Measurements from ENCODE around the gene SLC44A1.

- TF ChIP-seq, protein P1, sequence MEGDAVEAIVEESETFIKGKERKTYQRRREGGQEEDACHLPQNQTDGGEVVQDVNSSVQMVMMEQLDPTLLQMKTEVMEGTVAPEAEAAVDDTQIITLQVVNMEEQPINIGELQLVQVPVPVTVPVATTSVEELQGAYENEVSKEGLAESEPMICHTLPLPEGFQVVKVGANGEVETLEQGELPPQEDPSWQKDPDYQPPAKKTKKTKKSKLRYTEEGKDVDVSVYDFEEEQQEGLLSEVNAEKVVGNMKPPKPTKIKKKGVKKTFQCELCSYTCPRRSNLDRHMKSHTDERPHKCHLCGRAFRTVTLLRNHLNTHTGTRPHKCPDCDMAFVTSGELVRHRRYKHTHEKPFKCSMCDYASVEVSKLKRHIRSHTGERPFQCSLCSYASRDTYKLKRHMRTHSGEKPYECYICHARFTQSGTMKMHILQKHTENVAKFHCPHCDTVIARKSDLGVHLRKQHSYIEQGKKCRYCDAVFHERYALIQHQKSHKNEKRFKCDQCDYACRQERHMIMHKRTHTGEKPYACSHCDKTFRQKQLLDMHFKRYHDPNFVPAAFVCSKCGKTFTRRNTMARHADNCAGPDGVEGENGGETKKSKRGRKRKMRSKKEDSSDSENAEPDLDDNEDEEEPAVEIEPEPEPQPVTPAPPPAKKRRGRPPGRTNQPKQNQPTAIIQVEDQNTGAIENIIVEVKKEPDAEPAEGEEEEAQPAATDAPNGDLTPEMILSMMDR (IDR thresholded peaks at IDR 0.05), result no peak
- no peak for TF ChIP-seq POLR2A (IDR thresholded peaks at IDR 0.05)
Observed at GRCh38 chr9:105328296-105328695, 83.8 kb downstream of the SLC44A1 start.

Measured in tibial nerve (tissue), 3 donors.